Panc1 (cell line): ENCODE results near the gene MAP2K1. TPM values are rescaled to one million over a fixed set of nuclear protein-coding genes. Genes with fewer than 3 reads are reported as not detected.

ENCODE experiments used
- ATAC-seq: fragments of 200-7000 bp; cut with Tn5 transposase; 2 replicates; pipeline ENCODE4 v1.9.1; 2020; ENCODE audit warnings: mild to moderate bottlenecking, moderate library complexity
- BruUV-seq: library from RNA; stranded (reverse); fragments of 400-500 nt; replicated peaks from 2 replicates; lab custom pipeline; 2021; lab: Mats Ljungman, UMichigan
- CTCF ChIA-PET: fragments of 300-600 bp; sonication (Branson Sonifier 250); formaldehyde crosslinking; loops from one replicate; lab custom pipeline; 2022; ENCODE audit warnings: antibody characterized with exemption; lab: Charles Lee
- POLR2A ChIA-PET: fragments of 300-600 bp; sonication (Branson Sonifier 250); formaldehyde crosslinking; loops from one replicate; lab custom pipeline; 2022; ENCODE audit warnings: antibody characterized with exemption; lab: Charles Lee
- DNase-seq: peaks from one replicate; pipeline ENCODE4 v3.0.0-alpha.2; 2010; ENCODE audit warnings: low read depth, low spot score
- H3K27ac ChIP-seq: 2 replicates; pipeline ENCODE4 v1.5.1; 2011; ENCODE audit warnings: mild to moderate bottlenecking, low read length, inconsistent platforms
- H3K27me3 ChIP-seq: fragments of 200-500 bp; sonication (Bioruptor generic); 2 replicates; pipeline ENCODE4 v1.6.0; 2014; ENCODE audit warnings: low read length, inconsistent platforms; ENCODE audit not compliant: control insufficient read depth, insufficient read depth
- H3K36me3 ChIP-seq: fragments of 200-500 bp; sonication (Bioruptor generic); 2 replicates; pipeline ENCODE4 v1.5.1; 2014; ENCODE audit warnings: inconsistent platforms, mild to moderate bottlenecking, low read length, moderate library complexity; ENCODE audit not compliant: control insufficient read depth, insufficient read depth
- H3K4me1 ChIP-seq: 2 replicates; pipeline ENCODE4 v1.5.1; 2011; ENCODE audit warnings: inconsistent platforms, mild to moderate bottlenecking, low read length, moderate library complexity; ENCODE audit not compliant: control insufficient read depth, insufficient read depth
- H3K4me3 ChIP-seq, 2 experiments: 2 replicates each; pipeline ENCODE4 v1.5.1; 2011 to 2012; ENCODE audit warnings: low read depth in 2 of 2, low read length in 2 of 2, mild to moderate bottlenecking in 2 of 2, inconsistent platforms in 1 of 2, moderate library complexity in 1 of 2
- H3K9me3 ChIP-seq: fragments of 200-500 bp; sonication (Bioruptor generic); 2 replicates; pipeline ENCODE4 v1.5.1; 2014; ENCODE audit warnings: low read depth, mild to moderate bottlenecking, inconsistent platforms, low read length, moderate library complexity; ENCODE audit not compliant: control insufficient read depth, insufficient read depth
- CTCF ChIP-seq: fragments of 450-650 bp; IDR thresholded peaks from 2 replicates; pipeline ENCODE4 v1.5.1; 2017; ENCODE audit warnings: mild to moderate bottlenecking
- POLR2AphosphoS5 ChIP-seq: IDR thresholded peaks from 2 replicates; pipeline ENCODE4 v1.6.1; 2012; ENCODE audit warnings: mild to moderate bottlenecking, low read depth, low read length, moderate library complexity
- REST ChIP-seq, 2 experiments: IDR thresholded peaks; 2 replicates each; pipeline ENCODE4 v1.6.1; 2011 to 2012; ENCODE audit warnings: low read depth in 2 of 2, control low read depth in 1 of 2, low read length in 1 of 2, mild to moderate bottlenecking in 1 of 2, moderate library complexity in 1 of 2; ENCODE audit not compliant: insufficient read depth in 1 of 2
- SIN3A ChIP-seq: IDR thresholded peaks from 2 replicates; pipeline ENCODE4 v1.6.1; 2012; ENCODE audit warnings: low read depth, mild to moderate bottlenecking, low read length, moderate library complexity, borderline replicate concordance; ENCODE audit not compliant: insufficient read depth
- TCF7L2 ChIP-seq: IDR thresholded peaks from 2 replicates; pipeline ENCODE4 v1.6.1; 2011; ENCODE audit warnings: mild to moderate bottlenecking, low read depth, low read length, inconsistent platforms
- in situ Hi-C: cut with HindIII; loops from 2 replicates; pipeline ENCODE4 v1.10.0; 2016; ENCODE audit warnings: low sequenced_read_pairs, low pct_unique_long_range_greater_than_20kb
- intact Hi-C: fragments of 100-400 bp; cut with micrococcal nuclease; formaldehyde crosslinking; loops from one replicate; pipeline ENCODE4 v1.10.0; 2022; ENCODE audit not compliant: unreplicated experiment
- total RNA-seq: library from RNA; stranded (reverse); gene quantifications from one replicate; pipeline ENCODE4 v1.2.1, GENCODE V29; 2021; ENCODE audit not compliant: unreplicated experiment

MAP2K1 gene
- total RNA-seq, 1 experiment from 2014 or later: 67.9 TPM

GRCh38 chr15:66515901-66516322 is 129.2 kb downstream of the MAP2K1 start:
- intact Hi-C loops: no loop called here
- DNase-seq (no peak), ATAC-seq (no peak)
- POLR2A ChIA-PET: no interaction called here
- H3K27me3 ChIP-seq: no peaks in the 10 kb centered on the region
- TF ChIP-seq CTCF: no peak
- no peak for TF ChIP-seq REST (IDR thresholded peaks at IDR 0.05; ENCODE audit: insufficient read depth in 1 of 2, low read depth in 2 of 2, low read length in 1 of 2)
- TF ChIP-seq POLR2AphosphoS5: no peak
- no peak for TF ChIP-seq SIN3A
- TF ChIP-seq TCF7L2: no peak
- H3K4me3 ChIP-seq: no peak overlapping the region
- no TSS peak for BruUV-seq
- H3K9me3 ChIP-seq: no peaks in the 10 kb centered on the region
- in situ Hi-C loops: no loop called here
- CTCF ChIA-PET: no interaction called here
- H3K4me1 ChIP-seq: no peaks in the 10 kb centered on the region
- H3K27ac ChIP-seq: no peak overlapping the region
- H3K36me3 ChIP-seq: peaks cover 11% of the 10 kb centered on the region; the same call in 1 of the 2 replicates

GRCh38 chr15:66523926-66524325 is 137.2 kb downstream of the MAP2K1 start:
- TF ChIP-seq POLR2AphosphoS5 (no peak), SIN3A (no peak), TCF7L2 (no peak), REST (IDR thresholded peaks at IDR 0.05; ENCODE audit: insufficient read depth in 1 of 2, low read depth in 2 of 2, low read length in 1 of 2) (no peak), CTCF (no peak)
- Histone ChIP-seq H3K4me3 (no peak overlapping the region), H3K36me3 (peaks cover 7% of the 10 kb centered on the region; the same call in 1 of the 2 replicates), H3K9me3 (no peaks in the 10 kb centered on the region), H3K4me1 (no peaks in the 10 kb centered on the region), H3K27ac (no peak overlapping the region), H3K27me3 (no peaks in the 10 kb centered on the region)
- ChIA-PET CTCF (no interaction called here), POLR2A (no interaction called here)
- intact Hi-C loops: no loop called here
- DNase-seq (no peak), ATAC-seq (no peak)
- in situ Hi-C loops: no loop called here
- no TSS peak for BruUV-seq
